Type B pancreatic cell (in vitro differentiated cells): ENCODE measurements around the gene KNDC1. TPM values are rescaled to one million over a fixed set of nuclear protein-coding genes. Genes with fewer than 3 reads are reported as not detected.

ENCODE experiments used
- DNase-seq: peaks from one replicate; pipeline ENCODE4 v3.0.0; 2021; ENCODE audit warnings: mixed read lengths; ENCODE audit not compliant: unreplicated experiment; ENCODE audit errors: extremely low spot score
- H3K27ac Mint-ChIP-seq: 2 replicates; pipeline ENCODE4 v1.8.0; 2021; ENCODE audit warnings: mild to moderate bottlenecking, mixed read lengths
- H3K27me3 Mint-ChIP-seq: 2 replicates; pipeline ENCODE4 v1.8.0; 2021; ENCODE audit warnings: mixed read lengths
- H3K36me3 Mint-ChIP-seq: 2 replicates; pipeline ENCODE4 v1.8.0; 2021; ENCODE audit warnings: mixed read lengths
- H3K4me1 Mint-ChIP-seq: one replicate; pipeline ENCODE4 v1.8.0; 2021; ENCODE audit warnings: mixed read lengths; ENCODE audit not compliant: unreplicated experiment
- H3K4me3 Mint-ChIP-seq: 2 replicates; pipeline ENCODE4 v1.8.0; 2021; ENCODE audit warnings: mild to moderate bottlenecking, mixed read lengths
- H3K9me3 Mint-ChIP-seq: 2 replicates; pipeline ENCODE4 v1.8.0; 2021; ENCODE audit warnings: mixed read lengths
- total RNA-seq: library from RNA; stranded (reverse); gene quantifications from 2 replicates; pipeline ENCODE4 v1.2.1, GENCODE V29; 2021; ENCODE audit warnings: low replicate concordance
- TF ChIP-seq, protein P1 (sequence below): fragments of 200-600 bp; sonication (generic); conservative IDR thresholded peaks from 2 replicates; pipeline ENCODE4 v1.5.0; 2021; ENCODE audit warnings: antibody characterized with exemption, mild to moderate bottlenecking

The KNDC1 gene
- total RNA-seq, 1 donor from 2014 or later, result 6.4 TPM

DNA sequence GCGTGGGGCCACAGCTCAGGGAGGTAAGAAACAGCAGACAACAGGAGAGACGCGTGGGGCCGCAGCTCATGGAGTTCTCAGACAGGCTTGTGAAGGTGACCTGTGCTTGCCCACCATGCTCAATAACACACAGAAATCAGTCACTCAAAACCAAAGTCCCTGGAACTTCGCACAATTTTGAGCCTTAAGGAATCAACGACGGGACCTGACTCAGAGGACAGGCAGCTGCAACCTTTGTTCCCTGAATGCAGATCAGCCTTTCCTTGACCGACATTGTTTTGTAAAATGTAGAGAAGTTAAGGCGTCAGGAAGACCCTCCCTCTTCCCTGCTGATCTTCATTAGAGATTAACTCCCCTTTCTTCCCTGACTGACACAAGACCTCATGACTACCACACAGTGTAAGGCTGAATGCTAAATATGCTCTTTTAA is 8.5 kb upstream of the KNDC1 start:
- Mint-ChIP-seq H3K27me3 (peaks cover 68% of the 10 kb centered on the region), H3K4me3 (no peak overlapping the region), H3K27ac (no peak overlapping the region), H3K9me3 (peaks cover 4% of the 10 kb centered on the region), H3K36me3 (no peaks in the 10 kb centered on the region), H3K4me1 (peaks cover 6% of the 10 kb centered on the region)
- no peak for DNase-seq
- TF ChIP-seq, protein P1, sequence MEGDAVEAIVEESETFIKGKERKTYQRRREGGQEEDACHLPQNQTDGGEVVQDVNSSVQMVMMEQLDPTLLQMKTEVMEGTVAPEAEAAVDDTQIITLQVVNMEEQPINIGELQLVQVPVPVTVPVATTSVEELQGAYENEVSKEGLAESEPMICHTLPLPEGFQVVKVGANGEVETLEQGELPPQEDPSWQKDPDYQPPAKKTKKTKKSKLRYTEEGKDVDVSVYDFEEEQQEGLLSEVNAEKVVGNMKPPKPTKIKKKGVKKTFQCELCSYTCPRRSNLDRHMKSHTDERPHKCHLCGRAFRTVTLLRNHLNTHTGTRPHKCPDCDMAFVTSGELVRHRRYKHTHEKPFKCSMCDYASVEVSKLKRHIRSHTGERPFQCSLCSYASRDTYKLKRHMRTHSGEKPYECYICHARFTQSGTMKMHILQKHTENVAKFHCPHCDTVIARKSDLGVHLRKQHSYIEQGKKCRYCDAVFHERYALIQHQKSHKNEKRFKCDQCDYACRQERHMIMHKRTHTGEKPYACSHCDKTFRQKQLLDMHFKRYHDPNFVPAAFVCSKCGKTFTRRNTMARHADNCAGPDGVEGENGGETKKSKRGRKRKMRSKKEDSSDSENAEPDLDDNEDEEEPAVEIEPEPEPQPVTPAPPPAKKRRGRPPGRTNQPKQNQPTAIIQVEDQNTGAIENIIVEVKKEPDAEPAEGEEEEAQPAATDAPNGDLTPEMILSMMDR, result no peak

DNA sequence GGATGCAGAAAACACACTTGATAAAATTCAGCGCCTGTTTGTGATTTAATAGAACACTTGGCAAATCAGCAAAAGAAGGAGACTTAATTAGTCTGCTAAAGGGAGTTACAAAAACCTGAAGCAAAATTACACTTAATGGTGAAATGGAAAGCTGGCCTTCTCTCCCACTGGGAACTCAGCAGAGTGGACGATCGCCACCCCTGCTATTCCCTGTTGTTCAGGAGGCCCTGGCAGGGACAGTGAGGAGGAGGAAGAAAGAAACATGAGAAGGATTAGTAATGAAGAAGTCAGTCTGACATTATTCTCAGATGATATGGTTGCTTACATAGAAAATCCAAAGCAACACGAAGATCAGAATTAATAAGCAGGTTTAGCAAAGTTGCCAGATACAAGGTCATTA is 5.6 kb upstream of the KNDC1 start:
- Mint-ChIP-seq H3K36me3 (no peaks in the 10 kb centered on the region), H3K4me1 (peaks cover 6% of the 10 kb centered on the region), H3K27ac (no peak overlapping the region), H3K9me3 (no peaks in the 10 kb centered on the region), H3K4me3 (no peak overlapping the region), H3K27me3 (peaks cover 46% of the 10 kb centered on the region)
- TF ChIP-seq, protein P1, result no peak
- DNase-seq, result no peak

DNA sequence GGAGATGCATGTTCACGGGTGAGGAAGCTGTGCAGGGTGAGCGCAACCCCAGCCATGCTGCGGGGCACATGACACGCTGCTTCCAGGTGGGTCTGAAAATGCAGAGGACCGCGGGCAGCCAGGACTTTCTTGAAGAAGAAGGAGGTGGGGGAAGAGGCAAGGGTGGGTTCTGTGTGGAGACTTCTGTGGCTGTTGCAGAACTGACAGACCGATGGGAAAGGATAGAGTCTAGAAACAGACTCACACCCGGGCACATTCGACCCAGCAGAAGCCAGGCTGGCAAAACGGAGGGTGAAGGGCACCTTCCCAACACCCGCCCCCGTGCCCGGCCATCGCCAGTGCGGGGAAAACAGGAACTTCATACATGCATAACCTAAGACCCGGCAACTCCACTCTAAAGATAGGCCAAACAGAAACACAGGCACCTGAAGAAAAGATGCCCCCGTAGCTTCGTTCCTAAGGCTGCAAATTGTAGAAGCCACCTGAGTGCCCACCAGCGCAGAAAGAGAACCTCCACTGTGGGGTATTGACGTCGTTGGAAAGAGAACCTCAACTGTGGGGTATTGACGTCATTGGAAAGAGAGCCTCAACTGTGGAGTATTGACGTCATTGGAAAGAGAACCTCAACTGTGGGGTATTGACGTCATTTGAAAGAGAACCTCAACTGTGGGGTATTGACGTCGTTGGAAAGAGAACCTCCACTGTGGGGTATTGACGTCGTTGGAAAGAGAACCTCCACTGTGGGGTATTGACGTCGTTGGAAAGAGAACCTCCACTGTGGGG is 4.8 kb upstream of the KNDC1 start:
- no peak for DNase-seq
- Mint-ChIP-seq H3K4me3 (no peak overlapping the region), H3K9me3 (no peaks in the 10 kb centered on the region), H3K27me3 (peaks cover 39% of the 10 kb centered on the region), H3K27ac (no peak overlapping the region), H3K36me3 (no peaks in the 10 kb centered on the region), H3K4me1 (peaks cover 6% of the 10 kb centered on the region)
- TF ChIP-seq, protein P1, result no peak

DNA sequence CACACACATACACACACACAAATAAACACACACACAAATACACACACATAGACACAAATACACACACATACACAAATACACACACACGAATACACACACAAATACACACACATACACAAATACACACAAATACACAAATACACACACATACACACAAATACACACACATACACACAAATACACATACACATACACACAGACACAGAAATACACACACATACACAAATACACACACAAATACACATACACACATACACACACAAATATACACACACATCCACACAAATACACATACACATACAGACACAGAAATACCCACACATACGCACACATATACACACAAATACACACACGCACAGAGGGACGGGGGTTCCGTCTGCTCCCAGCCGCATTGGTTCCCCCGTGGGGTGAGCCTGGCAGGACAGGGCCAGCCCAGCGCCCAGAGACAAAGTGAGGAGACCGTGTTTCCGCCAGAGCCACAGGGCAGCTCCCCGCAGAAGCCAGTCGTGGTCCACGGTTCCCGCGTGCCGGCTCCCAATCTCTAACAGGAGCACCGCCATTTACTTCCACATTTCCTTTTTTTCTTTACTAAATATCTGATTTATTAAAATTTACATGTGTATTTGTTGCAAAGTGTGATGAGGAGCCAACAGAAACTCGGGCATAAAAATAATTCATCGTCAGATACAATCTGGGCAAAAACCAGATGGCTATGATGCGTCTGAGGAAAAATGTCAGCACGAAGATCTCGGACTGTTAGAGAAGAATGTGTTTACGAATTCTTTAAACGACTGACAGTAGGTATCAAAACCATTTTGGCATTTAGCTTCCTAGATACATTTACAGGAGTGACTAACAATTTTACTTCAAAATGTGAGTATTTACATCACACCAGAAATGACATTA is 3.1 kb upstream of the KNDC1 start:
- DNase-seq, result no peak
- Mint-ChIP-seq H3K4me1 (peaks cover under 1% of the 10 kb centered on the region), H3K4me3 (peak overlapping the region; percentile 57), H3K36me3 (no peaks in the 10 kb centered on the region), H3K27ac (peak overlapping the region; percentile 34), H3K27me3 (peaks cover 31% of the 10 kb centered on the region), H3K9me3 (no peaks in the 10 kb centered on the region)
- TF ChIP-seq, protein P1, result no peak

DNA sequence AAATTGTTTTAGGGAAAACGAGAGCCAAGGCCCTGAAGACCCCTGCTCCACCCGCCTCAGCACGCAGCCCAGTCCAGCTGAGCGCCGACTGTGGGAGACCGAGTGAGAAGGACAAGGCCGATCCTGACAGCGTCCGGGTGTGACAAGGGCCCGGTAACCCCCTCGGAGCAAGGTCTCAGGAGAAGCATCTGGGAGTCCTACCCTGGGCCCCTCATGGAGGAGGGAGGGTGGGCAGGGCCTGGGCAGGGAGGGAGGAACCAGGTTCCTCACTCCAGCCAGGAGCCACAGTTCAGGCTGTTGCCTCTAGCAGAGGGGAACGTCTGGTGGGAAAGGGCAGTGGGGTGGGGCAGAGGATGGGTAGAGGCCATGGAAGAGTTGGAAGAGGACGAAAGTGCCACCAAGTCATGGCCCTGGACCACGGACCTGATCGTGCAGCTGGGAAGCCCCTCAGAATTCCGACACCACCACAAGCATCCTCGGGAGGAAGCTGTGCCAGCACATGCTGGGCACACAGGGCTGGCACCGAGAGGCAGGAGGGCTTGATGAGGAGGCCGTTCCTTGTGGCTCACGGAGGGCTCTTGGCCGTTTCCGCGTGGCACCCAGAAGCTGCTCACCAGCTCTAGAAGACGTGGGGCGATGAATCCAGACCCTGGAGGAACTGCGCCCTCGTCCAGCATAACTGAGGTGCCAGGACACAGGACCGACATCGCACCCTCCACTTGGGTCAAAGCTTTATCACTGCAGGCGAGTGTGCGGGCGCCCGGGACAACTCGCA is 2.2 kb upstream of the KNDC1 start:
- Mint-ChIP-seq H3K36me3 (no peaks in the 10 kb centered on the region), H3K4me3 (peak overlapping the region; percentile 57), H3K4me1 (no peaks in the 10 kb centered on the region), H3K27me3 (peaks cover 32% of the 10 kb centered on the region), H3K27ac (peak overlapping the region; percentile 34), H3K9me3 (no peaks in the 10 kb centered on the region)
- DNase-seq, result no peak
- TF ChIP-seq, protein P1, result no peak
